ENCODE data around the gene PHYKPL.

- TF ChIP-seq CTCF (IDR thresholded peaks at IDR 0.05) (peak in 2 of 4 experiments; percentile 11 to 15), EP300 (IDR thresholded peaks at IDR 0.05) (no peak), POLR2AphosphoS5 (IDR thresholded peaks at IDR 0.05) (peak; percentile 100), POLR2A (IDR thresholded peaks at IDR 0.05) (peak; percentile 98 to 99)
These were observed 28.2 kb downstream of the PHYKPL start, which contains the start of gene HNRNPAB for GRCh38 chr5:178204182-178204934.
